ENCODE data around the gene CACNA2D2. TPM values are rescaled to one million over a fixed set of nuclear protein-coding genes. Genes with fewer than 3 reads are reported as not detected.
A peak's percentile ranks its signal among the peaks of the same experiment; 100 is the strongest.

The CACNA2D2 gene
- total and polyA plus RNA-seq, 2 of the 13 experiments (the other 11 are each of a cell fraction or from before 2014, with no cell fraction given), result not detected

GRCh38 chr3:50358911-50359759 lies 144.3 kb downstream of the CACNA2D2 start, which contains the start of gene TMEM115 (continued):
- TF ChIP-seq, protein P1, sequence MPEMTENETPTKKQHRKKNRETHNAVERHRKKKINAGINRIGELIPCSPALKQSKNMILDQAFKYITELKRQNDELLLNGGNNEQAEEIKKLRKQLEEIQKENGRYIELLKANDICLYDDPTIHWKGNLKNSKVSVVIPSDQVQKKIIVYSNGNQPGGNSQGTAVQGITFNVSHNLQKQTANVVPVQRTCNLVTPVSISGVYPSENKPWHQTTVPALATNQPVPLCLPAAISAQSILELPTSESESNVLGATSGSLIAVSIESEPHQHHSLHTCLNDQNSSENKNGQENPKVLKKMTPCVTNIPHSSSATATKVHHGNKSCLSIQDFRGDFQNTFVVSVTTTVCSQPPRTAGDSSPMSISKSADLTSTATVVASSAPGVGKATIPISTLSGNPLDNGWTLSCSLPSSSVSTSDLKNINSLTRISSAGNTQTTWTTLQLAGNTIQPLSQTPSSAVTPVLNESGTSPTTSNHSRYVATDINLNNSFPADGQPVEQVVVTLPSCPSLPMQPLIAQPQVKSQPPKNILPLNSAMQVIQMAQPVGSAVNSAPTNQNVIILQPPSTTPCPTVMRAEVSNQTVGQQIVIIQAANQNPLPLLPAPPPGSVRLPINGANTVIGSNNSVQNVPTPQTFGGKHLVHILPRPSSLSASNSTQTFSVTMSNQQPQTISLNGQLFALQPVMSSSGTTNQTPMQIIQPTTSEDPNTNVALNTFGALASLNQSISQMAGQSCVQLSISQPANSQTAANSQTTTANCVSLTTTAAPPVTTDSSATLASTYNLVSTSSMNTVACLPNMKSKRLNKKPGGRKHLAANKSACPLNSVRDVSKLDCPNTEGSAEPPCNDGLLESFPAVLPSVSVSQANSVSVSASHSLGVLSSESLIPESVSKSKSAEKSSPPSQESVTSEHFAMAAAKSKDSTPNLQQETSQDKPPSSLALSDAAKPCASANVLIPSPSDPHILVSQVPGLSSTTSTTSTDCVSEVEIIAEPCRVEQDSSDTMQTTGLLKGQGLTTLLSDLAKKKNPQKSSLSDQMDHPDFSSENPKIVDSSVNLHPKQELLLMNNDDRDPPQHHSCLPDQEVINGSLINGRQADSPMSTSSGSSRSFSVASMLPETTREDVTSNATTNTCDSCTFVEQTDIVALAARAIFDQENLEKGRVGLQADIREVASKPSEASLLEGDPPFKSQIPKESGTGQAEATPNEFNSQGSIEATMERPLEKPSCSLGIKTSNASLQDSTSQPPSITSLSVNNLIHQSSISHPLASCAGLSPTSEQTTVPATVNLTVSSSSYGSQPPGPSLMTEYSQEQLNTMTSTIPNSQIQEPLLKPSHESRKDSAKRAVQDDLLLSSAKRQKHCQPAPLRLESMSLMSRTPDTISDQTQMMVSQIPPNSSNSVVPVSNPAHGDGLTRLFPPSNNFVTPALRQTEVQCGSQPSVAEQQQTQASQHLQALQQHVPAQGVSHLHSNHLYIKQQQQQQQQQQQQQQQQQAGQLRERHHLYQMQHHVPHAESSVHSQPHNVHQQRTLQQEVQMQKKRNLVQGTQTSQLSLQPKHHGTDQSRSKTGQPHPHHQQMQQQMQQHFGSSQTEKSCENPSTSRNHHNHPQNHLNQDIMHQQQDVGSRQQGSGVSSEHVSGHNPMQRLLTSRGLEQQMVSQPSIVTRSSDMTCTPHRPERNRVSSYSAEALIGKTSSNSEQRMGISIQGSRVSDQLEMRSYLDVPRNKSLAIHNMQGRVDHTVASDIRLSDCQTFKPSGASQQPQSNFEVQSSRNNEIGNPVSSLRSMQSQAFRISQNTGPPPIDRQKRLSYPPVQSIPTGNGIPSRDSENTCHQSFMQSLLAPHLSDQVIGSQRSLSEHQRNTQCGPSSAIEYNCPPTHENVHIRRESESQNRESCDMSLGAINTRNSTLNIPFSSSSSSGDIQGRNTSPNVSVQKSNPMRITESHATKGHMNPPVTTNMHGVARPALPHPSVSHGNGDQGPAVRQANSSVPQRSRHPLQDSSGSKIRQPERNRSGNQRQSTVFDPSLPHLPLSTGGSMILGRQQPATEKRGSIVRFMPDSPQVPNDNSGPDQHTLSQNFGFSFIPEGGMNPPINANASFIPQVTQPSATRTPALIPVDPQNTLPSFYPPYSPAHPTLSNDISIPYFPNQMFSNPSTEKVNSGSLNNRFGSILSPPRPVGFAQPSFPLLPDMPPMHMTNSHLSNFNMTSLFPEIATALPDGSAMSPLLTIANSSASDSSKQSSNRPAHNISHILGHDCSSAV (CRISPR knock-in tag; IDR thresholded peaks at IDR 0.05; ENCODE audit: borderline replicate concordance), result peak; percentile 89; the same call in 1 of the 2 replicates
- TF ChIP-seq ZNF333 (CRISPR knock-in tag; IDR thresholded peaks at IDR 0.05; ENCODE audit: borderline replicate concordance), result 0 out of 2 replicates have a peak, but pooled peaks have one; percentile 13
- no peak for TF ChIP-seq EZH2 (conservative IDR thresholded peaks at IDR 0.05; ENCODE audit: low read depth, low read length)
- TF ChIP-seq, protein P2, sequence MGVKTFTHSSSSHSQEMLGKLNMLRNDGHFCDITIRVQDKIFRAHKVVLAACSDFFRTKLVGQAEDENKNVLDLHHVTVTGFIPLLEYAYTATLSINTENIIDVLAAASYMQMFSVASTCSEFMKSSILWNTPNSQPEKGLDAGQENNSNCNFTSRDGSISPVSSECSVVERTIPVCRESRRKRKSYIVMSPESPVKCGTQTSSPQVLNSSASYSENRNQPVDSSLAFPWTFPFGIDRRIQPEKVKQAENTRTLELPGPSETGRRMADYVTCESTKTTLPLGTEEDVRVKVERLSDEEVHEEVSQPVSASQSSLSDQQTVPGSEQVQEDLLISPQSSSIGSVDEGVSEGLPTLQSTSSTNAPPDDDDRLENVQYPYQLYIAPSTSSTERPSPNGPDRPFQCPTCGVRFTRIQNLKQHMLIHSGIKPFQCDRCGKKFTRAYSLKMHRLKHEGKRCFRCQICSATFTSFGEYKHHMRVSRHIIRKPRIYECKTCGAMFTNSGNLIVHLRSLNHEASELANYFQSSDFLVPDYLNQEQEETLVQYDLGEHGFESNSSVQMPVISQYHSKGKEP (CRISPR knock-in tag; IDR thresholded peaks at IDR 0.05), result no peak; the same call in 1 of the 2 replicates
- no peak for TF ChIP-seq CSRNP2 (CRISPR knock-in tag; conservative IDR thresholded peaks at IDR 0.05; ENCODE audit: low read depth)
- TF ChIP-seq ZNF224 (CRISPR knock-in tag; IDR thresholded peaks at IDR 0.05), result peak; percentile 95; the same call in 1 of the 2 replicates
- no peak for TF ChIP-seq TBL1XR1 (IDR thresholded peaks at IDR 0.05; ENCODE audit: borderline replicate concordance, low read length, partially characterized antibody)
- TF ChIP-seq ZFYVE20 (CRISPR knock-in tag; IDR thresholded peaks at IDR 0.05; ENCODE audit: borderline replicate concordance, low read depth), result no peak
- TF ChIP-seq IRF2 (CRISPR knock-in tag; IDR thresholded peaks at IDR 0.05), result peak; percentile 99
- 0 out of 2 replicates have a peak, but pooled peaks have one; percentile 81 for TF ChIP-seq ZNF713 (CRISPR knock-in tag; IDR thresholded peaks at IDR 0.05)
- TF ChIP-seq SETDB1 (CRISPR knock-in tag; IDR thresholded peaks at IDR 0.05; ENCODE audit: borderline replicate concordance), result no peak
- peak; percentile 68 for TF ChIP-seq GMEB2 (CRISPR knock-in tag; IDR thresholded peaks at IDR 0.05; ENCODE audit: low read depth)
- no peak for TF ChIP-seq ZNF780A (CRISPR knock-in tag; IDR thresholded peaks at IDR 0.05)
- TF ChIP-seq MTA1 (CRISPR knock-in tag; IDR thresholded peaks at IDR 0.05; ENCODE audit: borderline replicate concordance), result peak; percentile 69; the same call in 1 of the 2 replicates
- no peak for TF ChIP-seq ZNF530 (CRISPR knock-in tag; IDR thresholded peaks at IDR 0.05; ENCODE audit: low read depth)

Measured in HepG2 (cell line).